HUES64 (cell line): Measurements from ENCODE around the gene OPN4.

Experiments
- H3K27ac ChIP-seq: 2 replicates; pipeline ENCODE4 v1.7.0; 2013; ENCODE audit warnings: low read depth, low read length, inconsistent platforms
- H3K27me3 ChIP-seq: 2 replicates; pipeline ENCODE4 v1.6.1; 2013; ENCODE audit warnings: mild to moderate bottlenecking, low read length; ENCODE audit not compliant: insufficient read depth
- H3K36me3 ChIP-seq: 2 replicates; pipeline ENCODE4 v1.6.1; 2013; ENCODE audit warnings: mild to moderate bottlenecking, low read length; ENCODE audit not compliant: insufficient read depth
- H3K4me1 ChIP-seq: 2 replicates; pipeline ENCODE4 v1.6.1; 2013; ENCODE audit warnings: mild to moderate bottlenecking, low read length, moderate library complexity; ENCODE audit not compliant: insufficient read depth
- H3K4me3 ChIP-seq: 2 replicates; pipeline ENCODE4 v1.5.1; 2013; ENCODE audit warnings: mild to moderate bottlenecking, low read length, moderate library complexity
- H3K9ac ChIP-seq: 2 replicates; pipeline ENCODE4 v1.6.1; 2013; ENCODE audit warnings: mild to moderate bottlenecking, low read depth, low read length
- H3K9me3 ChIP-seq: 2 replicates; pipeline ENCODE4 v1.6.1; 2013; ENCODE audit warnings: low read depth, low read length; ENCODE audit not compliant: insufficient read depth
- WGBS: fragments of 150-250, 120-280 bp; methylation state at CpG from one replicate; pipeline ENCODE4 v1.1.7; 2013; ENCODE audit warnings: missing lambda C conversion rate; 5-methylcytosine and 5-hydroxymethylcytosine counted together

The OPN4 gene

GRCh38 chr10:86673216-86673826, 19.0 kb downstream of the OPN4 start:
- WGBS = 66% methylated on average over 6 of the region's 6 CpGs
- Histone ChIP-seq H3K27me3 (no peaks in the 10 kb centered on the region), H3K9me3 (no peaks in the 10 kb centered on the region), H3K4me3 (no peak overlapping the region), H3K9ac (no peak overlapping the region), H3K27ac (no peak overlapping the region), H3K36me3 (no peaks in the 10 kb centered on the region), H3K4me1 (peaks cover 35% of the 10 kb centered on the region; the same call in 1 of the 2 replicates)

DNA sequence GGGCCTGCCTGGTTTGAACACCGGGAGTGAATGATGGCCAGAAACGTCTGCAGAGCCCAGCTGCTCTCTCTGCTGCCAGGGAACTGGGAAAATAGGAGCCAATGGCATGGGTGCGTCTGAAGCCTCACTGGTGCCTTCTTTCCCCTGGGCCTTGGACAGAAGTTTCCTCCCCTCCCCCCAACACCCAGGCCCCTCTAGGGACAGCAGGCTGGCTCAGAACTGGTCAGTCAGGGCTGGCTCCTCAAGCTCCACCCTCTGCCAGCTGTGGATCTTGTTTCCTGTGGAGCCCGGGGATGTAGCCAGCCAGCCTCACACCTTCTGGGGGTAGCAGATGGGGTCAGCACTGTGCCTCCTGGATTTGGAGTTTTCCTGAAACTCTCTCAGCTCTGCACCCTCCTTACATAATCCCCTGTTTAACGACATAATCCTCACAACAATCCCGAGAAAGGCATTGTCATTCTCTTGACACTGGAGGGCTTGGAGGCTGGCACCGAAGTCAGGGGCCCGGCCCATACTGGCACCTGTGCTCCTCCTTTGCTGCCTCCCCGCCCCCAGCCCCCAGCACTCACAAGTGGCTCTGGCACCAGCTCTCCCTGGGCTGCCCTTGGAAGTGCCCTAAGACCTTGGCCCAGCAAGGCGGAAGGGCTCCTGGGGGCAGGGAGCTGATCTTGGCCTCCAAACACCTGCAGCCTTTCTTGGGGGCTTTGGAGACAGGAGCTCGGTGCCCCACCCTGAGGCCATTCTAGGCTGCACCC, 19.7 kb downstream of the OPN4 start:
- no peak overlapping the region for H3K27ac ChIP-seq
- no peaks in the 10 kb centered on the region for H3K36me3 ChIP-seq
- H3K9ac ChIP-seq = no peak overlapping the region
- H3K4me3 ChIP-seq = no peak overlapping the region
- no peaks in the 10 kb centered on the region for H3K9me3 ChIP-seq
- peaks cover 30% of the 10 kb centered on the region; the same call in 1 of the 2 replicates for H3K4me1 ChIP-seq
- 62% methylated on average over 11 of the region's 11 CpGs for WGBS
- H3K27me3 ChIP-seq = no peaks in the 10 kb centered on the region

DNA sequence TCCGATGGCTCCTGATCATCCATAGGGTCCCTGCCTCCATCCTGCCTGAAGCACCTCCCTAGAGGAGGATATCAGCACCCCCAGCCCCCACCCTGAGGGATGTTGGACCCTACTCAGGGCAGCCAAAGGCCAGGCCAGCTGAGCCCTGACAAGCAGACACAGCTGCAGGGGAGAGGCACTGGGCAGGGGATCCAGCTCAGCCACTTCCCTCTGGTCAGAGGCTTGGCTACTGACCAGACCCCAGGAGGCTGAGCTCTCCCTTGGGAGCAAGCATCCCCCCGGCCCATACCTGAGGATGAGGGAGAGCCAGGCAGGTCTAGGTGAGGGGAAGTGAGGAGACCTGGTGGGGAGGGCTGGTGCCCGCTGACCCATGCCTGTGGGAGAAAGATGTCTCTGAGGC, 20.6 kb downstream of the OPN4 start:
- WGBS = 91% methylated on average over 3 of the region's 3 CpGs
- Histone ChIP-seq H3K4me3 (no peak overlapping the region), H3K9ac (no peak overlapping the region), H3K36me3 (no peaks in the 10 kb centered on the region), H3K4me1 (peaks cover 30% of the 10 kb centered on the region; the same call in 1 of the 2 replicates), H3K9me3 (no peaks in the 10 kb centered on the region), H3K27me3 (no peaks in the 10 kb centered on the region), H3K27ac (no peak overlapping the region)

GRCh38 chr10:86677374-86677773, 23.0 kb downstream of the OPN4 start:
- H3K4me3 ChIP-seq = no peak overlapping the region
- peaks cover 17% of the 10 kb centered on the region; the same call in 1 of the 2 replicates for H3K4me1 ChIP-seq
- no peaks in the 10 kb centered on the region for H3K9me3 ChIP-seq
- H3K27me3 ChIP-seq = no peaks in the 10 kb centered on the region
- WGBS = 86% methylated on average over 6 of the region's 6 CpGs
- no peak overlapping the region for H3K9ac ChIP-seq
- H3K27ac ChIP-seq = no peak overlapping the region
- H3K36me3 ChIP-seq = no peaks in the 10 kb centered on the region

DNA sequence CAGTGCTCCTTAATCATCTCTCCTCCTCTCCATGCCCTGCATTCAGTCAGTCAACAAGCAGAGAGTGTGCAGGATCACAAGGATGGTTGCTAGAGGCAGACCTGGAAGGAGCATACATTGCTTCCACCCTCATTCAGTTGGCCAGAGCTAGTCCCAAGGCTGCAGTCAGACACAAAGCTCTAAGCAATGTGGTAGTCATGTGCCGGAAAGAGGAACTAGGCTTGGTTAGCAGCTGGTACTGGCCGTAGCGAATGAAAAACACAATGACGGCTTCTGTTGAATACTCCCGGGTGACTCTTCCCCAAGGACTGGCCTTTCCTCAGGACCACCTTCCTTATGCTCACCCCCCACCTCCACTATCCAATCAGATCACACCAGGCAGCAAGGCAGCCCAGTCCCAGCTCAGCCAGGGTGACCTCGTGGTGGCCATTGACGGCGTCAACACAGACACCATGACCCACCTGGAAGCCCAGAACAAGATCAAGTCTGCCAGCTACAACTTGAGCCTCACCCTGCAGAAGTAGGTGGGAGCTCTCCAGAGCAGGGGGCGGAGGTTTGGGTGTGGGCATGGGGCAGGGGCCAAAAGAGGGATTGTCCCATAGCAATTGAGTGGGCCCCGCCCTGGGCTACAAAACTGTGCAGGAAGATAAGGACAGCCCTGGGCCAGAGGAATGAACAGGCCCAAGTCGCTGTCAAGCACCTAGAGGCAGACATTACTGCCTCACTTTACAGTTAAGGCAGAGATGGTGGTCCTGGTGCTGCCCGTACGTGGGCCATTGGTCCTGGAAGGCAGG, 24.8 kb downstream of the OPN4 start:
- H3K9ac ChIP-seq = no peak overlapping the region
- H3K9me3 ChIP-seq = no peaks in the 10 kb centered on the region
- no peaks in the 10 kb centered on the region for H3K27me3 ChIP-seq
- WGBS = 95% methylated on average over 13 of the region's 13 CpGs
- H3K4me1 ChIP-seq = no peaks in the 10 kb centered on the region
- H3K4me3 ChIP-seq = no peak overlapping the region
- no peaks in the 10 kb centered on the region for H3K36me3 ChIP-seq
- H3K27ac ChIP-seq = no peak overlapping the region

DNA sequence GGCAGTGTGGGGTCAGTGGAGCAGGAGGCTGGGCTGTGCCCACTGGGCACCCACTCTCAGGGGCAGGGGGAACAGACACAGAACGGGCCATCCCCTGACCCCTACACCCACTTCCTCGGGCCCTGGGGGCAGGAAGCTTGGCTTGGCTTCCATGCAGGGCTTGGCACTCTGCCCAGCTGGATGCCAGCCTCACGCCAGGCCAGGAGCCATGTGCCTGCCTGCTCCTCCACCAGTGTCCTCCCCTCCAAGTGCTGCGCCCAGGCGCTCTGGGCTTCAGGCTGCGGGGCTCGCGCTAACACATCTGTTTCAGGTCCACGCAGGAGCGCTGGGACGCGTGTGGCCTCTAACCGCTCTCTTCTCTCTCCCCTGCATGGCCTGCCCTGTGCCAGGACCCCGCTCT, 26.7 kb downstream of the OPN4 start:
- no peaks in the 10 kb centered on the region for H3K27me3 ChIP-seq
- no peaks in the 10 kb centered on the region for H3K36me3 ChIP-seq
- WGBS = 89% methylated on average over 14 of the region's 14 CpGs
- H3K9me3 ChIP-seq = no peaks in the 10 kb centered on the region
- no peak overlapping the region for H3K27ac ChIP-seq
- no peak overlapping the region for H3K9ac ChIP-seq
- peaks cover 11% of the 10 kb centered on the region for H3K4me1 ChIP-seq
- no peak overlapping the region for H3K4me3 ChIP-seq

DNA sequence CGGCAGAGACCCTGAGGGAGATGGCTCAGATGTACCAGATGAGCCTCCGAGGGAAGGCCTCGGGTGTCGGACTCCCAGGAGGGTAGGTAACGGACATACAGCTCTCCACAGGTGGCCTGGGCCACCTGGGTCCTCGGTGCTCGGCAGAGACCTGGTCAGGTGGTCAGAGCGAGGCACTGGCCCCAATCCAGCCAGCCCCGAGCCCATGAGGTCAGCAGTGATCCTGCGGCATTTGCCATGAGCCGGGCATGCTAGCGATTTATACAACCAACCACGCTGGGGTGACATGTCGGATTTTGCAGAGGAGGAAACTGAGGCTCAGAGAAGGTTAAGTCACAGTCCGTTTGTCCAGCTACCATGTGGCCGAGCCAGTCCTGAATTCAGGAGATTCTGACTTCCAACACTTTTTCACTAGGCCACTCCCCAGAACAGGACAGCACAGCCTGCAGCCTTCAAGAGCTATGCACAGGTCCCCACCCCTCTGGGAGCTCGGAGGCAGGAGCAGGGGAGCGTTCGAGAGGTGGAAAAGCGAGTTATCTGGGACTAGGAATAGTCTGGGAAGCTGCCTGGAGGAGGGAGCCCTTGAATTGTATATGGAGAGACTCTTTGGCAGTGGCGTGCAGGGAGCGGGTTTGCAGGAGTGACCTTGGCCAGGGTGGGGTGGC, 27.5 kb downstream of the OPN4 start:
- no peak overlapping the region for H3K9ac ChIP-seq
- no peak overlapping the region for H3K4me3 ChIP-seq
- H3K27ac ChIP-seq = no peak overlapping the region
- peaks cover 11% of the 10 kb centered on the region for H3K4me1 ChIP-seq
- 87% methylated on average over 22 of the region's 22 CpGs for WGBS
- H3K27me3 ChIP-seq = no peaks in the 10 kb centered on the region
- H3K36me3 ChIP-seq = no peaks in the 10 kb centered on the region
- H3K9me3 ChIP-seq = no peaks in the 10 kb centered on the region

- H3K27me3 ChIP-seq = no peaks in the 10 kb centered on the region
- 67% methylated on average over 2 of the region's 2 CpGs for WGBS
- no peaks in the 10 kb centered on the region for H3K9me3 ChIP-seq
- H3K36me3 ChIP-seq = no peaks in the 10 kb centered on the region
- H3K4me1 ChIP-seq = peaks cover 11% of the 10 kb centered on the region
- H3K9ac ChIP-seq = no peak overlapping the region
- no peak overlapping the region for H3K4me3 ChIP-seq
- no peak overlapping the region for H3K27ac ChIP-seq
These were observed 28.3 kb downstream of the OPN4 start for GRCh38 chr10:86682675-86683074.

DNA sequence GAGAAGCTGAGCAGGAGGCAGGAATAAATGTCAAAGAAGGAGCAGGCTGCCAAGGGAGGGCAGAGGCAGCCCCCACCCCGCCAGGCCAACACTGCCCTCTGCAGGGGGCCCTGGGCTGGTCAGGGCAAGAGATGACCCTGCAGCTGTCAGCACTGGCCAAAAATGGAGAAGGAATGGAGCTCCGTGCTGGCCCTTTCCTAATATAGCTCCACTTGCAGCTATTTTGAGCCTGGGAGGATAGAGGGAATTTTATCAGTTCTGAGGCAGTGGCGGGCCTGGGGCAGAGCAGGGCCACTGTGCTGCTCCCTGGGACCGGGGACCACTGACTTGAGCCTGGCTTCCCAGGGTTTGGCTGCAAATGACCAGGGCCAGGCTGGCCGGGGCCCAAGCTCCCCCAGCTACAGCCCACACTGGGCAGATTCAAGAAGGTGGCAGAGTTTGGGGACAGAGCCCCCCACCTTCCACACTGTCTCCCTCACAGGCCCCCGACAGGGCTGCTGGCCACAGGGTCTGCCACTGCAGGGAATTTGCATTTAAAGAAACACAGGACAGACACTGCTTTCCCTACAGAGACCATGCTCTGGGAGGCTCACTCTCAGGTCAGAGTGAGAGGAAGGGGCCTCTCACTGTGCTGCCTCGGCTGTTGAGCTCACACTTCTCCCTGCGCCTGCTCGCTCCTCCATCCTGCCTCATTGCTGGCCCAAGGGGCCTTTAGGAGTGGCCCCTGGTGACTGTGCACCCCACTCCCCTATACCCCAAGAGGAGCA, 30.2 kb downstream of the OPN4 start:
- H3K4me1 ChIP-seq = peaks cover 14% of the 10 kb centered on the region
- H3K9ac ChIP-seq = no peak overlapping the region
- no peaks in the 10 kb centered on the region for H3K9me3 ChIP-seq
- no peak overlapping the region for H3K27ac ChIP-seq
- H3K27me3 ChIP-seq = no peaks in the 10 kb centered on the region
- 40% methylated on average over 9 of the region's 9 CpGs for WGBS
- H3K4me3 ChIP-seq = no peak overlapping the region
- no peaks in the 10 kb centered on the region for H3K36me3 ChIP-seq

DNA sequence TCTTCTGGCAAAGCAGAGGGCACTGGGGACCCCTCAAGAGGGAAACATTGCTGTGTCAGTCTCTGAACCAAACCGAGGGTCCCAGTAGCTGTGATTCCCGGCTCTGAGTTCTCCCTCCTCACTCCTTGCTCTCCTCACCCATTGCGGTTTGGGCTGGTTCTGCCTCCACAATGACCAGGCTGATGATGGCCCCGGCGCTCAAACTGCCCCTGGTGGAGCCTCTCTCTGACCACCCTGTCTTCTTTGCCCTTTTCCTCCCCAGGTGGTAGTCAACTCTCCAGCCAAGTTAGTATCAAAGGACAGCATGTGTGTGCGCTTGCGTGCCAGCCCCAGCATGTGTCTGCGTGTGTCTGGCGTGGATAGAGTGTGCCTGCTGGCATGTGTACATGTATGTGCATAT, 31.1 kb downstream of the OPN4 start:
- H3K27me3 ChIP-seq = no peaks in the 10 kb centered on the region
- H3K36me3 ChIP-seq = no peaks in the 10 kb centered on the region
- no peak overlapping the region for H3K4me3 ChIP-seq
- no peak overlapping the region for H3K27ac ChIP-seq
- no peak overlapping the region for H3K9ac ChIP-seq
- WGBS = 89% methylated on average over 9 of the region's 9 CpGs
- H3K4me1 ChIP-seq = peaks cover 14% of the 10 kb centered on the region
- H3K9me3 ChIP-seq = no peaks in the 10 kb centered on the region
